Measurements from ENCODE around the gene NLRP5. TPM values are rescaled to one million over a fixed set of nuclear protein-coding genes. Genes with fewer than 3 reads are reported as not detected.

NLRP5 gene
- total RNA-seq, 1 donor from 2014 or later: not detected

DNA sequence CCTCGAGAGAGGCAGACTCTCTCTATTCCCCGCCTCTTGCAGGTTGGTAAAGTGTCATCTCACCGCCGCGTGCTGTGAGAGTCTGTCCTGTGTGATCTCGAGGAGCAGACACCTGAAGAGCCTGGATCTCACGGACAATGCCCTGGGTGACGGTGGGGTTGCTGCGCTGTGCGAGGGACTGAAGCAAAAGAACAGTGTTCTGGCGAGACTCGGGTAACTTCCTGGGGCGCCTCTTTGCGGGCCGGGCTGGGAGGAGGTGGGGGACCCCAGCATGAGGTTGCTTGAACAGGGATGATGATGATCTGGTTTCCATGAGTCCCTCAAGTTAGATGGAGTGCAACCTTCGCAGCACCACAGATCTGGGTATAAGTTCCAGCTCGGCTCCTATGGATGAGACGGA, 67.0 kb downstream of the NLRP5 start:
- Histone ChIP-seq H3K4me3 (ENCODE audit: low read depth, low read length) (no peak overlapping the region), H3K36me3 (ENCODE audit: control insufficient read depth, insufficient read depth, low read length) (no peaks in the 10 kb centered on the region), H3K27me3 (ENCODE audit: control insufficient read depth, insufficient read depth, low read length) (no peaks in the 10 kb centered on the region)
- DNase-seq (ENCODE audit: low read depth): no peak
- FAIRE-seq: no peak
- TF ChIP-seq, protein P1, sequence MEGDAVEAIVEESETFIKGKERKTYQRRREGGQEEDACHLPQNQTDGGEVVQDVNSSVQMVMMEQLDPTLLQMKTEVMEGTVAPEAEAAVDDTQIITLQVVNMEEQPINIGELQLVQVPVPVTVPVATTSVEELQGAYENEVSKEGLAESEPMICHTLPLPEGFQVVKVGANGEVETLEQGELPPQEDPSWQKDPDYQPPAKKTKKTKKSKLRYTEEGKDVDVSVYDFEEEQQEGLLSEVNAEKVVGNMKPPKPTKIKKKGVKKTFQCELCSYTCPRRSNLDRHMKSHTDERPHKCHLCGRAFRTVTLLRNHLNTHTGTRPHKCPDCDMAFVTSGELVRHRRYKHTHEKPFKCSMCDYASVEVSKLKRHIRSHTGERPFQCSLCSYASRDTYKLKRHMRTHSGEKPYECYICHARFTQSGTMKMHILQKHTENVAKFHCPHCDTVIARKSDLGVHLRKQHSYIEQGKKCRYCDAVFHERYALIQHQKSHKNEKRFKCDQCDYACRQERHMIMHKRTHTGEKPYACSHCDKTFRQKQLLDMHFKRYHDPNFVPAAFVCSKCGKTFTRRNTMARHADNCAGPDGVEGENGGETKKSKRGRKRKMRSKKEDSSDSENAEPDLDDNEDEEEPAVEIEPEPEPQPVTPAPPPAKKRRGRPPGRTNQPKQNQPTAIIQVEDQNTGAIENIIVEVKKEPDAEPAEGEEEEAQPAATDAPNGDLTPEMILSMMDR (IDR thresholded peaks at IDR 0.05; ENCODE audit: insufficient read depth, low read length, severe bottlenecking): no peak

DNA sequence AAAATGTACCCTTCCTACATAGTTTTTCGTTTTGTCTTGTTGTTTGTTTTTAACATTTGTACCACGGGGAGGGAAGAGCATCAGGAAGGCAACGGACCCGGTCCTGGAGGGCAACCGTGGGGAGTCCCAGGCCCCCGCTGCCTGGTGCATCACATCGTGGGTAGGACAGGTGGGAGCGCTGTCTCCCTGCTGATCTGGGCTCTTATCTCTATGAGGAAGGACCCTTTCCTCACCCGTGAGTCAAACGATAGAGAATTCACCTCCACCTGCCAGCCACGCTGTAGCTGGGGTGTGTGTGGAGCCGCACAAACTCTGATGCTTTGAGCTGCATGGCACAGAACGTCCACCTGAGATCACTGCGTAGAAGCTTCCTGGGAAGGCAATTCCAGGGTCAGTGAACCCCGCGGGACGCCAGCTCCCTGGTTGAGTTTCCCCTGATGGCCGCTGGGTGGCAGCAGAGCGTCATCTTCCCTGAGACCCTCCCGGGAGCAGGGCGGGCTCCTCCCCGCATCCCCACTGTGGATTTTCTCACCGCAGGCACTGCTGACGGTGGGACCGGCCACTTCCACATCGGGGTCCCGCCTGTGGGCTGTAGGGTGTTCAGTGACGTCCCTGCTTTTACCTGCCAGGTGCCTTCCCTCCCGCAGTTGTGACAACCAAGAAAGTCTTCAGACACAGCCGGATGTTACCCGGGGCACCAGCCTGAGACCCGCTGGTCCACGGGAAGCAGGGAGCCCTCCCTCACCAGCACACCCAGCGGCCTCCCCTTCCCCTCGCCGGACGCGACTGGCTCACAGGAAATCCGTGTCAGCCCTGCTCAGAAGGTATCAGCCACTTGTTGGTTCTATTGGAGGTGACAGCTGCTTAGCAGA, 79.8 kb downstream of the NLRP5 start:
- Histone ChIP-seq H3K36me3 (ENCODE audit: control insufficient read depth, insufficient read depth, low read length) (no peaks in the 10 kb centered on the region), H3K27me3 (ENCODE audit: control insufficient read depth, insufficient read depth, low read length) (no peaks in the 10 kb centered on the region), H3K4me3 (ENCODE audit: low read depth, low read length) (no peak overlapping the region)
- FAIRE-seq (no peak), DNase-seq (ENCODE audit: low read depth) (peak; percentile 21)
- TF ChIP-seq, protein P1 (IDR thresholded peaks at IDR 0.05; ENCODE audit: insufficient read depth, low read length, severe bottlenecking): peak; percentile 94

DNA sequence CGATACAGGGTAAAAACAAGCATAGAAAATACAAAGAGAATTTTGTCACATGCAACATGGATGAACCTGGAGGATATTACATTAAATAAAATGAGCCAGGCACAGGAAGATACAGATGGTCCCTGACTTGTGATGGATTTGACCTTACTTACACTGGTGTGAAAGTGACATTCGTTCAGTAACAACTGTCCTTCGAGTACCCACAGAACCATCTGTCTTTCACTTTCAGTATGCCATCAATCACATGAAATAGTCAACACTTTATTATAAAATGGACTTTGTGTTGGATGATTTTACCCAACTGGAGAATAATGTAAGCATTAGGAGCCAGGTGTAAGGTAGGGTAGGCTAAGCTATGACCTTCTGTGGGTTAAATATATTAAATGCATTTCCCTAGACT, 83.1 kb downstream of the NLRP5 start:
- H3K4me3 ChIP-seq (ENCODE audit: low read depth, low read length): no peak overlapping the region
- no peaks in the 10 kb centered on the region for H3K36me3 ChIP-seq (ENCODE audit: control insufficient read depth, insufficient read depth, low read length)
- no peaks in the 10 kb centered on the region for H3K27me3 ChIP-seq (ENCODE audit: control insufficient read depth, insufficient read depth, low read length)
- FAIRE-seq (no peak), DNase-seq (ENCODE audit: low read depth) (no peak)
- TF ChIP-seq, protein P1 (IDR thresholded peaks at IDR 0.05; ENCODE audit: insufficient read depth, low read length, severe bottlenecking): no peak

DNA sequence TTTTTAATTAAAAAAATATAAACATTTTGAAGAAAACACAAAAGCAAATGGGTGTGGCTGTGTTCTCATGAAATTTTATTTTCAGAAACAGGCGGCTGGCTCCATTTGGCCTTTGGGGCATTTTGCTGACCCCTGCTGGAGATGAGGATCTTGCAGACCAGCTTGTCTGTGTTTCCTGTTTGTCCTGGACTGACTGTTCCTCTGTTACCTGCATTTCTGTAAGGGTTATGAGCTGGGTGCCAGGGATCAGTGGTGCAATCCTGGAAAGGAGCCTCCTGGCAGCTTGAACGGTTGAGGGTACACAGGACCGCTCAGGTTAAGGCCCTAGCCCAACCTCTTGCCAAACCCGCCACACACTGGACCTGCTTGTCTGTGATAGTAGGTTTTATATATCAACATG, 84.6 kb downstream of the NLRP5 start:
- TF ChIP-seq, protein P1 (IDR thresholded peaks at IDR 0.05; ENCODE audit: insufficient read depth, low read length, severe bottlenecking): peak; percentile 14
- Histone ChIP-seq H3K27me3 (ENCODE audit: control insufficient read depth, insufficient read depth, low read length) (no peaks in the 10 kb centered on the region), H3K4me3 (ENCODE audit: low read depth, low read length) (no peak overlapping the region), H3K36me3 (ENCODE audit: control insufficient read depth, insufficient read depth, low read length) (no peaks in the 10 kb centered on the region)
- DNase-seq (ENCODE audit: low read depth) (no peak), FAIRE-seq (no peak)

DNA sequence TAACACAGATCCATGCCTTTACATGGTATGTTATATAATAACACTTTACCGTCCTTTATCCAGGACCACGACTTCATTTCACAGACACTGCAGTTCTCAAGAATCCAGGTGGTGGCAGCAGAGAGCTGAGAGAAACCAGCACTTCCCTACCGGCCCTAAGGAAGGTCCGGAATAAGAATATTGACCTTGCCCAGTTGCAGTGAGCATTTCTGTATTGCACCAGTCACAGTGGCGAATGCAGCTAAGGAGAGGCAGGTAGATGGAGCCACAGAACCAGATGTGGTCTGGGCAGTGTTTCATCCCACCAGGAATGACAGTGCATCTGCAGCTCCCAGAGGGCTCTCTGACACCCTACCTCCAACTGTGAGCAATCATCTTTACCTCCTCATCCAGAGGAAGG, 89.9 kb downstream of the NLRP5 start:
- H3K4me3 ChIP-seq (ENCODE audit: low read depth, low read length): no peak overlapping the region
- DNase-seq (ENCODE audit: low read depth) (peak; percentile 44), FAIRE-seq (no peak)
- no peaks in the 10 kb centered on the region for H3K36me3 ChIP-seq (ENCODE audit: control insufficient read depth, insufficient read depth, low read length)
- TF ChIP-seq, protein P1 (IDR thresholded peaks at IDR 0.05; ENCODE audit: insufficient read depth, low read length, severe bottlenecking): peak; percentile 74
- H3K27me3 ChIP-seq (ENCODE audit: control insufficient read depth, insufficient read depth, low read length): peaks cover 2% of the 10 kb centered on the region
